Measurements from ENCODE around the gene CDK17.

- no peak for TF ChIP-seq CTCF (conservative IDR thresholded peaks at IDR 0.05; ENCODE audit: low read length)
- TF ChIP-seq EZH2phosphoT487 (IDR thresholded peaks at IDR 0.05; ENCODE audit: borderline replicate concordance): no peak
Measured at GRCh38 chr12:96386794-96387193, 13.4 kb downstream of the CDK17 start.
